ENCODE measurements around the gene RAB1A. TPM values are rescaled to one million over a fixed set of nuclear protein-coding genes. Genes with fewer than 3 reads are reported as not detected.

Gene RAB1A
- total and polyA plus RNA-seq, 9 of the 15 experiments (the other 6 are each of a cell fraction or from before 2014, with no cell fraction given): 43.8 to 163 (median 67.7) TPM

GRCh38 chr2:65129826-65130663 lies at the start of gene RAB1A (continued):
- no peak for TF ChIP-seq ZNF696 (CRISPR knock-in tag; conservative IDR thresholded peaks at IDR 0.05)
- TF ChIP-seq ATF4 (CRISPR knock-in tag; IDR thresholded peaks at IDR 0.05): no peak
- no peak for TF ChIP-seq BMI1 (IDR thresholded peaks at IDR 0.05; ENCODE audit: low read length)
- no peak for TF ChIP-seq STAT5A (IDR thresholded peaks at IDR 0.05; ENCODE audit: borderline replicate concordance, low read length)
- TF ChIP-seq ZNF785 (CRISPR knock-in tag; IDR thresholded peaks at IDR 0.05): no peak
- no peak for TF ChIP-seq PCBP2 (IDR thresholded peaks at IDR 0.05; ENCODE audit: low read depth, low read length, poor library complexity, severe bottlenecking)
- TF ChIP-seq ZNF584 (CRISPR knock-in tag; IDR thresholded peaks at IDR 0.05; ENCODE audit: low read depth): no peak
- TF ChIP-seq SREBF2 (CRISPR knock-in tag; IDR thresholded peaks at IDR 0.05): no peak
- no peak for TF ChIP-seq ZNF12 (CRISPR knock-in tag; IDR thresholded peaks at IDR 0.05)
- TF ChIP-seq L3MBTL2 (IDR thresholded peaks at IDR 0.05): peak; percentile 36; the same call in 1 of the 2 replicates
- no peak for TF ChIP-seq ETV5 (CRISPR knock-in tag; IDR thresholded peaks at IDR 0.05; ENCODE audit: low read depth)
- TF ChIP-seq NKRF (IDR thresholded peaks at IDR 0.05; ENCODE audit: borderline replicate concordance): peak; percentile 77; the same call in 1 of the 2 replicates
- TF ChIP-seq POU5F1 (IDR thresholded peaks at IDR 0.05; ENCODE audit: borderline replicate concordance, low read depth, low read length, partially characterized antibody): peak; percentile 70
- TF ChIP-seq GTF2B (IDR thresholded peaks at IDR 0.05; ENCODE audit: extremely low read depth, insufficient read length): no peak
- TF ChIP-seq NCOA6 (IDR thresholded peaks at IDR 0.05): no peak
- no peak; the same call in 1 of the 2 replicates for TF ChIP-seq RNF2 (IDR thresholded peaks at IDR 0.05)
- peak; percentile 82; the same call in 1 of the 2 replicates for TF ChIP-seq LCOR (CRISPR knock-in tag; IDR thresholded peaks at IDR 0.05)
- no peak; a peak in 1 of 4 replicates for TF ChIP-seq TRIM24 (IDR thresholded peaks at IDR 0.05)
- TF ChIP-seq ZNF24 (IDR thresholded peaks at IDR 0.05): no peak
- peak; percentile 81 for TF ChIP-seq ZNF644 (tag; IDR thresholded peaks at IDR 0.05; ENCODE audit: low read depth)
- TF ChIP-seq KAT2B (IDR thresholded peaks at IDR 0.05; ENCODE audit: low read depth, low read length): no peak
- peak; percentile 61 for TF ChIP-seq PRPF4 (IDR thresholded peaks at IDR 0.05; ENCODE audit: insufficient read depth, low read depth, low read length, poor library complexity, severe bottlenecking)
- 0 out of 2 replicates have a peak, but pooled peaks have one; percentile 30 for TF ChIP-seq C11orf30 (IDR thresholded peaks at IDR 0.05; ENCODE audit: low read depth)
- no peak for TF ChIP-seq ZNF77 (CRISPR knock-in tag; IDR thresholded peaks at IDR 0.05)
- peak; percentile 89; the same call in 1 of the 2 replicates for TF ChIP-seq ZNF197 (CRISPR knock-in tag; IDR thresholded peaks at IDR 0.05; ENCODE audit: low read depth)
- TF ChIP-seq NR2C1 (IDR thresholded peaks at IDR 0.05): peak; percentile 86
- peak; percentile 93 for TF ChIP-seq NR2C1 (tag; IDR thresholded peaks at IDR 0.05)
- no peak for TF ChIP-seq ZSCAN32 (CRISPR knock-in tag; IDR thresholded peaks at IDR 0.05)

Data from K562 (cell line).